GM21447 (cell line): ENCODE measurements around the gene LGALS9.

Experiments
- ATAC-seq: cut with Tn5 transposase; IDR thresholded peaks from one replicate; pipeline ENCODE4 v1.9.1; 2021; ENCODE audit not compliant: unreplicated experiment

The LGALS9 gene

GRCh38 chr17:27602721-27603420 is 28.1 kb upstream of the LGALS9 start:
- ATAC-seq: no peak

- no peak for ATAC-seq
Observed at GRCh38 chr17:27603421-27603770, 27.6 kb upstream of the LGALS9 start.

GRCh38 chr17:27603880-27604794 is 26.9 kb upstream of the LGALS9 start:
- no peak for ATAC-seq

GRCh38 chr17:27605409-27605808 is 25.6 kb upstream of the LGALS9 start:
- no peak for ATAC-seq

GRCh38 chr17:27607521-27608091 is 23.4 kb upstream of the LGALS9 start:
- ATAC-seq: no peak

- no peak for ATAC-seq
Observed at GRCh38 chr17:27608328-27609230, 22.4 kb upstream of the LGALS9 start.

- ATAC-seq: no peak
Observed at GRCh38 chr17:27609611-27610303, 21.2 kb upstream of the LGALS9 start.

GRCh38 chr17:27610304-27610677 is 20.7 kb upstream of the LGALS9 start:
- ATAC-seq: no peak

GRCh38 chr17:27612160-27612770 is 18.7 kb upstream of the LGALS9 start:
- no peak for ATAC-seq

- ATAC-seq: no peak
Observed at GRCh38 chr17:27613433-27613832, 17.6 kb upstream of the LGALS9 start.

GRCh38 chr17:27615121-27615520 is 15.9 kb upstream of the LGALS9 start:
- no peak for ATAC-seq

GRCh38 chr17:27616414-27616813 is 14.6 kb upstream of the LGALS9 start:
- no peak for ATAC-seq

- ATAC-seq: no peak
Observed at GRCh38 chr17:27618417-27618816, 12.6 kb upstream of the LGALS9 start.

GRCh38 chr17:27620721-27621120 is 10.3 kb upstream of the LGALS9 start:
- no peak for ATAC-seq

- ATAC-seq: no peak
Observed at GRCh38 chr17:27621536-27621935, 9.5 kb upstream of the LGALS9 start.

- ATAC-seq: no peak
Observed at GRCh38 chr17:27621942-27622559, 8.9 kb upstream of the LGALS9 start.

- ATAC-seq: no peak
Observed at GRCh38 chr17:27622986-27623385, 8.0 kb upstream of the LGALS9 start.

GRCh38 chr17:27623614-27624013 is 7.4 kb upstream of the LGALS9 start:
- no peak for ATAC-seq

GRCh38 chr17:27624539-27624938 is 6.4 kb upstream of the LGALS9 start:
- no peak for ATAC-seq

- no peak for ATAC-seq
Observed at GRCh38 chr17:27625856-27626255, 5.1 kb upstream of the LGALS9 start.
